Measurements from ENCODE around the gene RLBP1.

Gene RLBP1

DNA sequence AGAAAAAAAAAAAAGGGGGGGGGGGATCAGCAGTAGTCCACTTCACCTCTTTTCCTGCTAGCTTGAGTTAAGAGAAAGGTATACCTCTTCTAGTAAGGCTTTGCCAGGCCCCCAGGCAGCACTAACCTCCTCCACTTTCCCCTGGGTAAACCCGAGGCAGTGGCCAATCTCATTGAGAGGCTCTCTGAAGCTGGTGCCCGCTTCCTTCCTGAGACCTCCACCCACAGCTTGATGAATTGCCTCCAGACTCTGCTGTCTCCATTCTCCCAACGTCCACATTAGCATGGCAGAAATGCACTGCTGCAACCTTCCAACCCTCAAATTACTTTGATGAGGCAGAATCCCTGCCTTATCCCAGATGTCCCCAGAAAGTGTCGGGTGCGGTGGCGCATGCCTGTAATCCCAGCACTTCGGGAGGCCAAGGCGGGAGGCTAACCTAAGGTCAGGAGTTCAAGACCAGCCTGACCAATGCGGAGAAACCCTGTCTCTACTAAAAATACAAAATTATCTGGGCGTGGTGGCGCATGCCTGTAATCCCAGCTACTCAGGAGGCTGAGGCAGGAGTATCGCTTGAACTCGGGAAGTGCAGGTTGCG, 15.3 kb downstream of the RLBP1 start:
- DNase-seq, result no peak

- no peak for DNase-seq
These were observed 17.6 kb downstream of the RLBP1 start for GRCh38 chr15:89203705-89204273.

DNA sequence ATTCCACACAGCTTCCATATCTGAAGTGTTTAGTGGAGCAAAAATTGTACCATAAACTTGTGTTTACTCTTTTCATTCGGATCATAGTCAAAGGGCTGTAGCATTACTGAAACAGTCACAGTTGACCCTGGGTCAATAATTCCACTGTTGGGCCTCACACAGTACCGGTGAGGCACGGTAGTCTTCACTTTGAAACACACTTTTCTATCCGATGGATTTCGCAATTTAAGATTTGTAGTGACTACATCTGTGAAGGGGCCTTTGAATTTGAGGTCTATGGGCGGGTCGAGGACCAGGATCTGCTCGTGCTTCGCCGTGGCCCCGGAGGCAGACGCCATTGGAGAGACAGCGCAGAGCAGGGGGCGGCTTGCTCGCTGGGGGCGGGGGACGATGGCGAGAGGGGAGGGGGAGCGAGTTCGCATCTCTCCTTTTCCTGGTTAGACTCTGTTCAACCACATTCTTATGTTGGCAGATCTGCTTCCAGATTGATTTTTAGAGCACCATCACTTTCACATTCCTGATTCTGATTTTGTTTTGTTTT, 19.8 kb downstream of the RLBP1 start:
- DNase-seq, result no peak

GRCh38 chr15:89200182-89200581, 21.2 kb downstream of the RLBP1 start:
- DNase-seq, result no peak

DNA sequence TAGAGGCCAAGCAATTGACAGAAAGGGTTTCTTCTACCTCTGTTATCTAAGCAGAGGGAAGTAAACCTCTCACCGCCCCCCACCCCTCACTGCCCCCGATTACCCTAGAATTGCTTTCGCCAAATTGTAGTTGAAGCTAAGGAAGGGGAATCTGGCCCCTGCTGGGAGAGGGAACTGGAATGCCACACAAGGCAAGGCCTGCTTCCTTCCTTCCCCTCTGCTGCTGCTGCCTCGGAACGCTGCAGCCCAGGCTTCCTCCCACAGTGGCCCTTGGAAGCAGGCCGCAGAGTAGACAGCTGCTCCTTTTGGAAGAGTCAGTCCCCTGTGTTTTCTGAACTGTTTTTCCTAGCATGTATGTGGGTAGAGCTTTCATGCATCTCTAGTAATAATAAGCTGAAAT, 21.6 kb downstream of the RLBP1 start:
- DNase-seq, result no peak

DNA sequence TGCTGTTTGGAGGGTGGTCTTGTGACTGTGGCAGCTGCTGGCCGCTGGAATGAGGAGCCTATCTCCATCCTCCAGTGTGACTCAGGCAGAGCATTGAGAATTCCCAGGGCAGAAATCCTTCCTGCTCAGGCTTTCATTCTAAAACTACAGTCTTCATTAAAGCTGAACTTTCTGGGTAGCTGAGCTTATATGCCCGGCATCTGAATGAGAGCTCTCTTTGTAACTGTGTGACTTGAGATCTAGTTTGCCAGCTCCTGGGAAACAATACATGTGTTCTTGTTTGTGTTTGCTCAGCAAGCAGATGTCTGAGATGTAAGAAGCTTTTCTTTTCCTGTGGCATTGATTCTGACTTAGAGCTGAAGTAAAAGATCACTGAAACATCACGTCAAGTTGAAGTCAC, 22.4 kb downstream of the RLBP1 start:
- no peak for DNase-seq

DNA sequence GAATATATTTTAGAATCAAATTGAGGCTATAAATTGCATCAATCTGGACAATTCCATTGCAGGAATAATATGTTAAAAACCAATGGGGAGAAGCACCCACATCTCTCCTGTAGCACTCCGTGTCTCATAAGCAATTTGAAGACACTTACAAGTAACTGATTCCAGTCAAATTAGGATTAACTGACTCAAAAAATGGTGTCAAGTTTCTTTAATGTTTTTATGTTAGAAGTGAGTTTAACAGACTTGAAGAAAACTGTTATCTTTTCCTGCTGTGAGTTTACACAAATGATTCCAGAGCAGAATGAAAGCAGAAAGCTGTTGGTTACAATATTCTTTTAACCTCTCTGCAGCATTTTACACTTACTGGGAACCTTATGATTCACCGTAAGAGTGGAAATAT, 23.2 kb downstream of the RLBP1 start:
- no peak for DNase-seq

GRCh38 chr15:89197503-89197971, 23.8 kb downstream of the RLBP1 start:
- no peak for DNase-seq

- DNase-seq, result no peak
These were observed 24.4 kb downstream of the RLBP1 start for GRCh38 chr15:89196994-89197393.

DNA sequence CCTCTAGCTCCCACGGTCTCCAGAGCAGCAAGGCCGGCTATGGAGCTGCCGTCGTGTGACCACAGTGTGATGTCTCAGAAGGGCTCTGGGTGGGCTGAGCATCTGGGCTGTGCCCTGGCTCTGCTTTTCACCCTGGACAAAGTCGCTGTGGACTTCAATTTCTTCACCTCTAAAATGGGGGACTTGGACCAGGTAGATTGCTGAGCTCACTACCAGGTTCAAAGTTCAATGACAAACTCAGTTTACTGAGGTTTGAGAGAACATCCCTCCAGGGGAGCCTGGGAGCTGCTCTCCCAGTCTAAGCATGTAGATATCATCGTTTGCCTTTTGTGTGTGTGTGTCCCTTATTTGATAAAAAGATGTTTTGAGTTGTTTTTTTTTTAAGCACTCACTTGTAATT, 25.1 kb downstream of the RLBP1 start:
- no peak for DNase-seq

DNA sequence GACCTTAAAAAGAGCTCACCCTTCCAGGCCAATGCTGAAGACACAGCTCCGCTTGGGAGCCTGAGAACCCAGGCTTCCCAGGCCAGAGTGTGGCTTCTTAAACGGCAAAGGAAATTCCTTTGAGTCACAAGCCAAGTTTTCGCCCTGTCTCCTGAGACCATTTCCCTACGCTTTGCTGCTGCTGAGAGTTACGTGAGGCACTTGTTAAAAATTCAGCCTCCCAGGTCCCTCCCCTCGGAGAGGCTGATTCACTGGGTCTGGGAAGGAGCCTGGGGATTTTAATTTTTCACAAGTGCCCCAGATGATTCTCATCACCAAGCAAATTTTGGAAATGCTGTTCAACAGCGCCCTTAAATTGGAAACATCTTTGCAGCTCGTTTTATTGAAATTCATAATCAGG, 25.5 kb downstream of the RLBP1 start:
- DNase-seq, result no peak

GRCh38 chr15:89194608-89195007, 26.8 kb downstream of the RLBP1 start:
- DNase-seq, result no peak

DNA sequence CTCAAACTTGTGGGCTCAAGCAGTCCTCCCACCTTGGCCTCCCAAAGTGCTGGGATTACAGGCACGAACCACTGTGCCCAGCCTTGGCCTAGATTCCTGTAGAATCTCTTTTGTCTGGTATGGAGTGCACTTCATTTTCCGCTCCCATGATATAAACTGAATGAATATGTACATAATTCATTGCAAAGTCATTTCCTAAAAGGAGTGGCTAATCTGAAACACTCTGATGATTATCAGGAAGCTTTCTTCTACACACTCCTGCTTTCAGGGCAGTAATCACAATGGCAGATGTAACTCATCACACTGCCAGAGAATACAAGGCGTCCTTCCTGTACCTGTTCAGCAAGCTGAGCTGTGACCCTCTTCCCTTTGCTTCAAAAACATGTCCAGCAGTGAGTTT, 28.6 kb downstream of the RLBP1 start:
- DNase-seq, result no peak

- no peak for DNase-seq
These were observed 29.2 kb downstream of the RLBP1 start for GRCh38 chr15:89192136-89192535.

DNA sequence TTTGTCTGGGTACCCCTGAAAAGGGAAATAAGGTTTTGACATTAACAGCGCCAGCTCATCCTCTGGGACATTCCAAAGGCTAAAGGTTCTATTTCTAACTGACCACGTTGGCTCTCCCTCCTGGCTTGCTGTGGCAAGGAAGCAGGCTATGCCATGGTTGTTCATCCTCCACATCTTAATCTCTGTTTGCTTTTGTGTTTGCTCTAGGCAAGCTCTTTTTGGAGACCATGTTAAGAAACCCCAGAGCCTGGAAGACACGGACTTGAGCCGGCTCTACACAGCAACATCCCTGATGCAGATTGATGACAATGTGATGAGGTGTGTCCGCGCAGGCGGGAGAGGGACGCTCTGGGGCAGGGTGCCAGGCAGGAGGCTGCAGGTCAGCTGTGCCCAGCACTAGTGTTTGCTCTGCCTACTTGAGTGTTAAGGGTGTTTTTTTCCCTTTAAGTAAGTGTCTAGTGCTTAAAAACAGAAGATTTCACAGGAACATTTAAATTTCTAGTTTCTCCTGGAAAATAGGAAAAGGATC, 33.3 kb downstream of the RLBP1 start:
- DNase-seq, result no peak

GRCh38 chr15:89187301-89187985, 33.9 kb downstream of the RLBP1 start:
- no peak for DNase-seq

DNA sequence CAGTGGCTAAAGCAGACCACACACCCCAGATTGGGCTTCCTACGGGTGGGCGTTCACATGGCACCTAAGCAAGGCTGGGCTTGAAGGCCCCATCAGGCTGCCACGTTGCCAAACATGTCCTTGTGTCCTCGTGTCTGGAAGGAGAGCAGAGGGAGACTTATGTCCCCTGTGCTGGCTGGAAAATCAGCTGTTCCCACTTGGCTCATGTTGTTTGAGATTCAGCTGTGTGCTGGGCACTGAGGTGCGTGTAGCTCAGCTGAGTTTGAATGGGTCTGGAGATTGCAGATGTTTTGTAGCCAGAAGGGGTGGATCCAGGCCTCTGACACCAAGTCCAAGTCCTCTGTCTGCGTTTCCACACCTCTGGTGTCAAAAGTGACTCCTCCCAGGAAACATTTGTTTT, 34.6 kb downstream of the RLBP1 start:
- no peak for DNase-seq

GRCh38 chr15:89184886-89185526, 36.4 kb downstream of the RLBP1 start:
- no peak for DNase-seq

DNA sequence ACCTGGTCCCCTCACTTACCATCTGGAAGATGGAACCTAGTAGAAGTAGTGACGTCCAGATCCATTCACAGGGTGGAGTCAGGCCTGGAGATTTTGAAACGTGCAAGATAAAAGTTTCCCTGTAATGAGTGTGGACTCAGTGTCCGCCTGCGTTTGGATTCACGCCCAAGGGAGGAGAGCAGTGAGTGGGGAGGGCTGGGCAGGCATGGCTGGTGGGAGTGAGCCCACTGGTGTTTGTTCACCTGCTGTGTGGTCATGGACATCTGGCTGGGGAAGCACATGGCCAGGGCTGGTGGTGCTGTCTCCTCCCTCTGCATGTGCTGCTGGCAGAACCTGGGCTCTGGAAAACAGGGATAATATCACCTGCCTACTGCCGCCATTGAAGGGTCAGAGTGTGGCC, 37.0 kb downstream of the RLBP1 start:
- DNase-seq, result no peak

DNA sequence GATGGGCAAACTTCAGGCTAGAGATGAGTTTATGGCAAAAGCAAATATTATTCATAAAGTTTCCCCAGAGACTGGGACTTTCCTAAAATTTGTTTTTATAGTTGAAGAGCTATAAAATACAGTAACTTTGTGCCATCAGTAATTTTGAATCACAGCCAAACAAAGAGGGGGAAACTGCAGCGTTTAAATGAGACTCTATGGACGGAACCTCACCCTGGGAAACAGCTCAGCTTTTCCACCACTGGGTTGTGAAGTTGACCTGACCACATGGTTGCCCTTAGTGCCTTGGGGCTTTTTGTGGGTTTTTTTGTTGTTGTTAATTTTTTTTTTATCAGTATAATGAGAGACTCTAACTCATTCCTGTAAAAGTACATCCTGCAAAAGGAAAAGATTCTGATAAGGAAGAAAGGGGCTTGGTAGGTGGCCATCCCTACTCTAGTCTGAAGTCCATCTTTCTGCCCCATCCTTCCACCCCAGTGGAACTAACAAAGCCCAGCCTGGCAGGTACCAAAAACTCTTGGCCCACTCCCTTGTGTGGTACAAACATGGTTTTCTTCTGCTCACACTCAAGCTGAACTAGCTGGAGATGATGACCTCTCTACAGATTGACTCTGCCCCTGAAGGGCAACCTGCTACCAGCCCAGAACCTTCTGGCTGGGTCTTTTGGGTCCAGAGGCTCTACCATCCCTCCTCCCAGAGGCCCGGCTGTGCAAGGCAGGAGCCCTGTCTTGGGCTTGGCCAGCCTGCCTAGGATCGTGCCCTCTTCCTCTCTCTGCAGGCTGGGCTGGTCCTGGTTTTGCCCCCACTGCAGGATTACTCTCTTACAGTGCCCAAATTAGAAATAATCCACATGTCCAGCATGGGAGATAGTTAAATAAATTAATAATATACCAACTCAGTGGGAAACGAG, 41.2 kb downstream of the RLBP1 start:
- DNase-seq, result no peak

GRCh38 chr15:89178307-89178977, 42.9 kb downstream of the RLBP1 start:
- no peak for DNase-seq

Data from right forelimb (tissue), 1 donor.